RWPE2 (cell line): Measurements from ENCODE around the gene KLHL29.

Source experiments
- ATAC-seq: fragments of 200-7000 bp; cut with Tn5 transposase; 3 replicates; pipeline ENCODE4 v1.9.1; 2021; ENCODE audit warnings: low read depth
- DNase-seq: peaks from one replicate; pipeline ENCODE4 v3.0.0-alpha.2; 2020; ENCODE audit warnings: low spot score
- H3K27ac ChIP-seq: fragments of 450-650 bp; 2 replicates; pipeline ENCODE4 v1.5.1; 2017; ENCODE audit warnings: mild to moderate bottlenecking; ENCODE audit not compliant: poor library complexity, severe bottlenecking
- H3K27me3 ChIP-seq: fragments of 250-450 bp; sonication (Bioruptor Pico); 2 replicates; pipeline ENCODE4 v1.5.1; 2021; ENCODE audit warnings: mild to moderate bottlenecking, moderate library complexity; ENCODE audit not compliant: insufficient read depth, poor library complexity, severe bottlenecking
- H3K36me3 ChIP-seq: fragments of 250-450 bp; sonication (Bioruptor Pico); 2 replicates; pipeline ENCODE4 v1.5.1; 2020; ENCODE audit warnings: low read depth, mild to moderate bottlenecking, moderate library complexity
- H3K4me1 ChIP-seq: fragments of 250-450 bp; sonication (Bioruptor Pico); 2 replicates; pipeline ENCODE4 v1.5.1; 2021; ENCODE audit warnings: mild to moderate bottlenecking, moderate library complexity; ENCODE audit not compliant: insufficient read depth, poor library complexity, severe bottlenecking
- H3K4me3 ChIP-seq: fragments of 250-450 bp; sonication (Bioruptor Pico); 2 replicates; pipeline ENCODE4 v1.5.1; 2021; ENCODE audit warnings: mild to moderate bottlenecking, moderate library complexity; ENCODE audit not compliant: severe bottlenecking
- H3K9me3 ChIP-seq: fragments of 250-450 bp; sonication (Bioruptor Pico); 2 replicates; pipeline ENCODE4 v1.5.1; 2021; ENCODE audit warnings: mild to moderate bottlenecking, moderate library complexity; ENCODE audit not compliant: severe bottlenecking
- CTCF ChIP-seq: fragments of 450-650 bp; IDR thresholded peaks from one replicate; pipeline ENCODE4 v1.5.1; 2017; ENCODE audit warnings: mild to moderate bottlenecking, moderate library complexity; ENCODE audit not compliant: poor library complexity, severe bottlenecking

KLHL29 gene

GRCh38 chr2:23468474-23469141, 83.6 kb downstream of the KLHL29 start:
- no peak for TF ChIP-seq CTCF
- H3K27me3 ChIP-seq = no peaks in the 10 kb centered on the region
- H3K4me1 ChIP-seq = no peaks in the 10 kb centered on the region
- H3K27ac ChIP-seq = no peak overlapping the region
- no peak for DNase-seq
- no peak for ATAC-seq
- no peaks in the 10 kb centered on the region for H3K9me3 ChIP-seq
- H3K36me3 ChIP-seq = no peaks in the 10 kb centered on the region
- no peak overlapping the region for H3K4me3 ChIP-seq

GRCh38 chr2:23469142-23469540, 84.2 kb downstream of the KLHL29 start:
- H3K27ac ChIP-seq = no peak overlapping the region
- H3K27me3 ChIP-seq = no peaks in the 10 kb centered on the region
- H3K4me1 ChIP-seq = no peaks in the 10 kb centered on the region
- H3K36me3 ChIP-seq = no peaks in the 10 kb centered on the region
- H3K4me3 ChIP-seq = no peak overlapping the region
- no peak for ATAC-seq
- no peaks in the 10 kb centered on the region for H3K9me3 ChIP-seq
- no peak for TF ChIP-seq CTCF
- DNase-seq = no peak

- no peak for TF ChIP-seq CTCF
- Histone ChIP-seq H3K27ac (no peak overlapping the region), H3K4me3 (no peak overlapping the region), H3K4me1 (no peaks in the 10 kb centered on the region), H3K27me3 (no peaks in the 10 kb centered on the region), H3K36me3 (no peaks in the 10 kb centered on the region), H3K9me3 (no peaks in the 10 kb centered on the region)
- ATAC-seq (no peak), DNase-seq (peak; percentile 15)
These were observed 90.1 kb downstream of the KLHL29 start for GRCh38 chr2:23475036-23475435.

GRCh38 chr2:23475473-23475872, 90.5 kb downstream of the KLHL29 start:
- Histone ChIP-seq H3K4me1 (peaks cover 4% of the 10 kb centered on the region), H3K27me3 (no peaks in the 10 kb centered on the region), H3K27ac (no peak overlapping the region), H3K4me3 (no peak overlapping the region), H3K9me3 (no peaks in the 10 kb centered on the region), H3K36me3 (no peaks in the 10 kb centered on the region)
- no peak for ATAC-seq
- DNase-seq = peak; percentile 8
- no peak for TF ChIP-seq CTCF

GRCh38 chr2:23476786-23477185, 91.8 kb downstream of the KLHL29 start:
- Histone ChIP-seq H3K36me3 (no peaks in the 10 kb centered on the region), H3K4me3 (no peak overlapping the region), H3K9me3 (no peaks in the 10 kb centered on the region), H3K27ac (no peak overlapping the region), H3K27me3 (no peaks in the 10 kb centered on the region), H3K4me1 (peaks cover 16% of the 10 kb centered on the region)
- no peak for TF ChIP-seq CTCF
- no peak for DNase-seq
- ATAC-seq = no peak
